A673 (cell line): ENCODE data around the gene USP31. TPM values are rescaled to one million over a fixed set of nuclear protein-coding genes. Genes with fewer than 3 reads are reported as not detected.

ENCODE experiments used
- BruUV-seq: library from RNA; stranded (reverse); fragments of 400-500 nt; replicated peaks from 2 replicates; lab custom pipeline; 2021; lab: Mats Ljungman, UMichigan
- CTCF ChIA-PET: fragments of 300-600 bp; sonication (Branson Sonifier 250); formaldehyde crosslinking; loops from one replicate; lab custom pipeline; 2022; ENCODE audit warnings: antibody characterized with exemption; lab: Charles Lee
- POLR2A ChIA-PET: fragments of 300-600 bp; sonication (Branson Sonifier 250); formaldehyde crosslinking; loops from one replicate; lab custom pipeline; 2022; ENCODE audit warnings: antibody characterized with exemption; ENCODE audit not compliant: low non-redundant PET; lab: Charles Lee
- DNase-seq: peaks from one replicate; pipeline ENCODE4 v3.0.0-alpha.2; 2015; ENCODE audit warnings: low spot score
- H3K27ac ChIP-seq: fragments of 200-600 bp; sonication (generic); 2 replicates; pipeline ENCODE4 v1.5.1; 2016; ENCODE audit warnings: mixed run types, low read depth, mild to moderate bottlenecking, mixed read lengths, antibody characterized with exemption, low read length; ENCODE audit not compliant: poor library complexity, severe bottlenecking
- H3K27me3 ChIP-seq: fragments of 200-600 bp; sonication (generic); replicated peaks from 2 replicates; pipeline ENCODE4 v1.6.1; 2017; ENCODE audit warnings: mixed run types, low read depth, mild to moderate bottlenecking, mixed read lengths, antibody characterized with exemption, low read length; ENCODE audit not compliant: insufficient read depth, poor library complexity
- H3K36me3 ChIP-seq: fragments of 200-600 bp; sonication (generic); 2 replicates; pipeline ENCODE4 v1.6.1; 2016; ENCODE audit warnings: mixed run types, mild to moderate bottlenecking, mixed read lengths, antibody characterized with exemption, low read length; ENCODE audit not compliant: insufficient read depth, poor library complexity, severe bottlenecking
- H3K4me1 ChIP-seq: fragments of 200-600 bp; sonication (generic); 2 replicates; pipeline ENCODE4 v1.6.1; 2017; ENCODE audit warnings: mixed run types, mild to moderate bottlenecking, mixed read lengths, antibody characterized with exemption, low read length; ENCODE audit not compliant: insufficient read depth, poor library complexity, severe bottlenecking
- H3K4me3 ChIP-seq: fragments of 200-600 bp; sonication (generic); 2 replicates; pipeline ENCODE4 v1.5.1; 2016; ENCODE audit warnings: low read depth, mixed run types, mild to moderate bottlenecking, mixed read lengths, low read length; ENCODE audit not compliant: poor library complexity, severe bottlenecking
- H3K9me3 ChIP-seq: fragments of 200-600 bp; sonication (generic); 2 replicates; pipeline ENCODE4 v1.6.1; 2016; ENCODE audit warnings: mixed run types, low read depth, mild to moderate bottlenecking, mixed read lengths, antibody characterized with exemption, low read length; ENCODE audit not compliant: poor library complexity, severe bottlenecking
- CTCF ChIP-seq: fragments of 300-800, 200-600 bp; sonication (generic); conservative IDR thresholded peaks from 2 replicates; pipeline ENCODE4 v1.5.1; 2017; ENCODE audit warnings: low read depth, mild to moderate bottlenecking, antibody characterized with exemption, low read length, moderate library complexity, mixed read lengths
- EZH2 ChIP-seq: fragments of 200-600 bp; sonication (generic); IDR thresholded peaks from 2 replicates; pipeline ENCODE4 v1.6.1; 2017; ENCODE audit warnings: borderline replicate concordance, low read depth, mild to moderate bottlenecking, mixed read lengths, antibody characterized with exemption, low read length; ENCODE audit not compliant: poor library complexity, severe bottlenecking
- intact Hi-C: fragments of 100-400 bp; cut with micrococcal nuclease; formaldehyde crosslinking; loops from one replicate; pipeline ENCODE4 v1.10.0; 2022; ENCODE audit not compliant: unreplicated experiment
- total RNA-seq: library from RNA; stranded (reverse); gene quantifications from 2 replicates; pipeline ENCODE4 v1.2.3, GENCODE V29; 2021

The USP31 gene
- total RNA-seq, 1 experiment from 2014 or later, result 34.4 TPM

- Histone ChIP-seq H3K4me3 (no peak overlapping the region), H3K9me3 (no peaks in the 10 kb centered on the region), H3K27ac (no peak overlapping the region), H3K36me3 (peaks cover 16% of the 10 kb centered on the region), H3K4me1 (no peaks in the 10 kb centered on the region), H3K27me3 (no peaks in the 10 kb centered on the region)
- BruUV-seq, result no TSS peak
- POLR2A ChIA-PET, result no interaction called here
- intact Hi-C loops, result no loop called here
- DNase-seq, result no peak
- CTCF ChIA-PET, result no interaction called here
- no peak for TF ChIP-seq CTCF
- no peak for TF ChIP-seq EZH2
Observed at GRCh38 chr16:23088018-23088417, 61.2 kb downstream of the USP31 start.

GRCh38 chr16:23085949-23086348 lies 63.3 kb downstream of the USP31 start:
- no peak overlapping the region for H3K4me3 ChIP-seq
- no peaks in the 10 kb centered on the region for H3K4me1 ChIP-seq
- H3K27ac ChIP-seq, result no peak overlapping the region
- BruUV-seq, result no TSS peak
- H3K27me3 ChIP-seq, result no peaks in the 10 kb centered on the region
- peaks cover 18% of the 10 kb centered on the region for H3K36me3 ChIP-seq
- no peaks in the 10 kb centered on the region for H3K9me3 ChIP-seq
- TF ChIP-seq EZH2 (no peak), CTCF (no peak)
- ChIA-PET POLR2A (interaction anchor here (0.5 kb wide), 1 partner anchor 12 kb away, joined by 3 read pairs; no protein-coding TSS in a partner anchor), CTCF (no interaction called here)
- intact Hi-C loops, result no loop called here
- no peak for DNase-seq

GRCh38 chr16:23082161-23082788 lies 67.0 kb downstream of the USP31 start:
- POLR2A ChIA-PET, result no interaction called here
- TF ChIP-seq CTCF (no peak), EZH2 (no peak)

More at GRCh38 chr16:23082161-23082788, 67.0 kb downstream of the USP31 start:
- peaks cover 19% of the 10 kb centered on the region for H3K36me3 ChIP-seq
- intact Hi-C loops, result no loop called here
- no peaks in the 10 kb centered on the region for H3K9me3 ChIP-seq
- no peaks in the 10 kb centered on the region for H3K4me1 ChIP-seq
- CTCF ChIA-PET, result no interaction called here
- no peak overlapping the region for H3K4me3 ChIP-seq
- H3K27me3 ChIP-seq, result no peaks in the 10 kb centered on the region
- no TSS peak for BruUV-seq
- no peak overlapping the region for H3K27ac ChIP-seq
- no peak for DNase-seq
